H1 (cell line): ENCODE measurements around the gene GHRL. TPM values are rescaled to one million over a fixed set of nuclear protein-coding genes. Genes with fewer than 3 reads are reported as not detected.

ENCODE experiments used
- CTCF ChIA-PET: fragments of 300-600 bp; sonication (Branson Sonifier 250); formaldehyde crosslinking; loops from one replicate; lab custom pipeline; 2021; ENCODE audit not compliant: partially characterized antibody; lab: Charles Lee
- POLR2A ChIA-PET: fragments of 300-600 bp; sonication (Branson Sonifier 250); formaldehyde crosslinking; loops from one replicate; lab custom pipeline; 2021; ENCODE audit warnings: inconsistent platforms; ENCODE audit not compliant: partially characterized antibody; lab: Charles Lee
- DNase-seq, 2 experiments: peaks; one replicate each; pipeline versions ENCODE4 v3.0.0 to v3.0.0-alpha.2; 2010 to 2022; ENCODE audit warnings: low spot score in 2 of 2, low read depth in 1 of 2, mixed read lengths in 1 of 2
- FAIRE-seq: peaks from 2 replicates; lab custom pipeline; 2011; peaks lifted over from hg19 to GRCh38; lab: Jason Lieb, UNC
- H2AFZ ChIP-seq: 2 replicates; pipeline ENCODE4 v1.8.1; 2012; ENCODE audit warnings: low read length, inconsistent platforms
- H2AK5ac ChIP-seq: 2 replicates; pipeline ENCODE4 v1.6.1; 2013; ENCODE audit warnings: low read depth, low read length
- H2BK120ac ChIP-seq: replicated peaks from 2 replicates; pipeline ENCODE3; 2013; ENCODE audit warnings: low read depth, low read length, inconsistent platforms
- H2BK12ac ChIP-seq: 2 replicates; pipeline ENCODE4 v1.6.1; 2013; ENCODE audit warnings: low read depth, low read length
- H2BK15ac ChIP-seq: 2 replicates; pipeline ENCODE4 v1.6.1; 2013; ENCODE audit warnings: low read length
- H2BK20ac ChIP-seq: 2 replicates; pipeline ENCODE4 v1.6.1; 2013; ENCODE audit warnings: low read length
- H2BK5ac ChIP-seq: 2 replicates; pipeline ENCODE4 v1.6.1; 2013; ENCODE audit warnings: low read depth, low read length
- H3K14ac ChIP-seq: 2 replicates; pipeline ENCODE4 v1.6.1; 2013; ENCODE audit warnings: inconsistent platforms; ENCODE audit not compliant: insufficient read length
- H3K18ac ChIP-seq: 2 replicates; pipeline ENCODE4 v1.6.1; 2013; ENCODE audit warnings: low read length; ENCODE audit errors: extremely low read depth
- H3K23ac ChIP-seq: 2 replicates; pipeline ENCODE4 v1.6.1; 2013; ENCODE audit warnings: inconsistent platforms; ENCODE audit not compliant: insufficient read length
- H3K23me2 ChIP-seq: 2 replicates; pipeline ENCODE4 v1.6.1; 2013; ENCODE audit warnings: low read depth, low read length
- H3K27ac ChIP-seq: 2 replicates; pipeline ENCODE4 v1.6.1; 2011; ENCODE audit warnings: low read depth, low read length, inconsistent platforms
- H3K27me3 ChIP-seq, 4 experiments: replicated peaks in 1 of 4; 1 replicate in 1 of 4; 2 replicates in 3 of 4; pipeline versions ENCODE4 v1.6.1 to v1.8.1; 2011 to 2013; ENCODE audit warnings: low read length in 3 of 4, mild to moderate bottlenecking in 3 of 4, inconsistent platforms in 2 of 4, mixed read lengths in 2 of 4, moderate library complexity in 1 of 4; ENCODE audit not compliant: control insufficient read depth in 3 of 4, insufficient read depth in 3 of 4; ENCODE audit errors: extremely low read depth in 1 of 4
- H3K36me3 ChIP-seq, 4 experiments: 2 replicates each; pipeline versions ENCODE4 v1.6.1 to v1.8.1; 2011 to 2013; ENCODE audit warnings: mild to moderate bottlenecking in 4 of 4, low read length in 3 of 4, moderate library complexity in 2 of 4, control low read depth in 1 of 4, inconsistent platforms in 1 of 4; ENCODE audit not compliant: insufficient read depth in 4 of 4, control insufficient read depth in 2 of 4
- H3K4ac ChIP-seq: replicated peaks from 2 replicates; pipeline ENCODE3; 2013; ENCODE audit warnings: low read length, low read depth, mixed read lengths, inconsistent platforms; ENCODE audit not compliant: insufficient read length
- H3K4me1 ChIP-seq, 4 experiments: replicated peaks in 1 of 4; 1 replicate in 1 of 4; 2 replicates in 3 of 4; pipeline versions ENCODE4 v1.6.1 to v1.8.1; 2011 to 2013; ENCODE audit warnings: low read length in 3 of 4, inconsistent platforms in 2 of 4, mixed read lengths in 1 of 4; ENCODE audit not compliant: insufficient read depth in 4 of 4, control insufficient read depth in 3 of 4
- H3K4me2 ChIP-seq, 2 experiments: 2 replicates each; pipeline versions ENCODE4 v1.6.1 to v1.8.1; 2011 to 2013; ENCODE audit warnings: low read depth in 2 of 2, low read length in 2 of 2, control low read depth in 1 of 2, inconsistent platforms in 1 of 2, mild to moderate bottlenecking in 1 of 2; ENCODE audit not compliant: insufficient read depth in 1 of 2
- H3K4me3 ChIP-seq, 4 experiments: fragments of 200-600, 300-600 bp in 1 of 4; sonication (generic), shearing (Covaris generic), sonication (Bioruptor Twin) in 1 of 4; 2 replicates each; pipeline versions ENCODE4 v1.5.1 to v1.8.1; 2011 to 2016; ENCODE audit warnings: low read length in 4 of 4, low read depth in 3 of 4, control low read depth in 2 of 4, inconsistent platforms in 2 of 4, mild to moderate bottlenecking in 2 of 4, mixed read lengths in 1 of 4, moderate library complexity in 1 of 4; ENCODE audit not compliant: insufficient read depth in 2 of 4; ENCODE audit errors: extremely low read depth in 1 of 4
- H3K56ac ChIP-seq: replicated peaks from 2 replicates; pipeline ENCODE3; 2013; ENCODE audit warnings: low read depth, mild to moderate bottlenecking, mixed read lengths, low read length, inconsistent platforms; ENCODE audit not compliant: insufficient read length
- H3K79me1 ChIP-seq: 2 replicates; pipeline ENCODE4 v1.6.1; 2013; ENCODE audit warnings: low read depth, low read length, control low read depth
- H3K79me2 ChIP-seq, 2 experiments: 2 replicates each; pipeline versions ENCODE4 v1.6.1 to v1.8.1; 2012 to 2013; ENCODE audit warnings: low read length in 2 of 2, mild to moderate bottlenecking in 2 of 2, inconsistent platforms in 1 of 2; ENCODE audit not compliant: insufficient read depth in 2 of 2, control insufficient read depth in 1 of 2
- H3K9ac ChIP-seq, 4 experiments: replicated peaks in 1 of 4; 1 replicate in 1 of 4; 2 replicates in 3 of 4; pipeline versions ENCODE4 v1.6.1 to v1.8.1; 2011 to 2013; ENCODE audit warnings: low read depth in 3 of 4, low read length in 3 of 4, control low read depth in 2 of 4, mild to moderate bottlenecking in 2 of 4, moderate library complexity in 2 of 4, inconsistent platforms in 1 of 4; ENCODE audit errors: extremely low read depth in 1 of 4
- H3K9me3 ChIP-seq, 2 experiments: 2 replicates each; pipeline versions ENCODE4 v1.6.1 to v1.8.1; 2012 to 2013; ENCODE audit warnings: mild to moderate bottlenecking in 2 of 2, moderate library complexity in 2 of 2, control low read depth in 1 of 2, inconsistent platforms in 1 of 2, low read depth in 1 of 2, low read length in 1 of 2, mixed read lengths in 1 of 2; ENCODE audit not compliant: insufficient read depth in 2 of 2
- H4K20me1 ChIP-seq, 2 experiments: replicated peaks in 1 of 2; 2 replicates each; pipeline versions ENCODE3 to v1.8.1; 2011 to 2013; ENCODE audit warnings: inconsistent platforms in 2 of 2, low read length in 2 of 2, mild to moderate bottlenecking in 1 of 2; ENCODE audit not compliant: insufficient read depth in 2 of 2, control insufficient read depth in 1 of 2
- H4K5ac ChIP-seq: 2 replicates; pipeline ENCODE4 v1.6.1; 2013; ENCODE audit warnings: low read length, low read depth, mixed read lengths, inconsistent platforms; ENCODE audit not compliant: insufficient read length
- H4K8ac ChIP-seq: 2 replicates; pipeline ENCODE4 v1.8.0; 2013; ENCODE audit warnings: mild to moderate bottlenecking, moderate library complexity, low read length, inconsistent platforms; ENCODE audit not compliant: insufficient read depth; ENCODE audit errors: extremely low read depth
- H4K91ac ChIP-seq: replicated peaks from 2 replicates; pipeline ENCODE3; 2013; ENCODE audit warnings: low read length, mixed read lengths, inconsistent platforms; ENCODE audit not compliant: insufficient read length
- RAD21 ChIP-seq, 2 experiments: IDR thresholded peaks in 1 of 2; conservative IDR thresholded peaks in 1 of 2; 2 replicates each; pipeline ENCODE4 v1.6.1; 2011; ENCODE audit warnings: low read depth in 2 of 2, low read length in 2 of 2, improper control_type of control experiment in 1 of 2, inconsistent platforms in 1 of 2, mild to moderate bottlenecking in 1 of 2, moderate library complexity in 1 of 2
- RFX5 ChIP-seq: IDR thresholded peaks from 2 replicates; pipeline ENCODE4 v1.6.1; 2011; ENCODE audit warnings: low read depth, low read length, improper control_type of control experiment, borderline replicate concordance
- WGBS, 2 experiments: shearing (Covaris generic) in 1 of 2; methylation state at CpG; one replicate each; pipeline versions ENCODE4 v1.1.6 to v1.1.7; 2013 to 2015; ENCODE audit warnings: low lambda C conversion rate in 2 of 2, mixed read lengths in 2 of 2, inconsistent platforms in 1 of 2, low coverage in 1 of 2, missing lambda C conversion rate in 1 of 2; ENCODE audit not compliant: insufficient replicate concordance in 2 of 2, insufficient coverage in 1 of 2, insufficient read length in 1 of 2; ENCODE audit errors: extremely low coverage in 1 of 2, missing lambda C conversion rate in 1 of 2; 5-methylcytosine and 5-hydroxymethylcytosine counted together
- polyA plus RNA-seq, 7 experiments: library from polyadenylated mRNA; depleted of rRNA in 3 of 7; stranded (reverse) in 5 of 7; unstranded in 2 of 7; fragments of >200 nt in 5 of 7; fragments of 200-250 nt in 2 of 7; gene quantifications; 1 replicate in 5 of 7; 2 replicates in 1 of 7; 4 replicates in 1 of 7; pipeline versions ENCODE4 v1.2.1 to v1.2.3, GENCODE V29; 2011 to 2013; ENCODE audit warnings: missing spikeins in 2 of 7, mixed read lengths in 2 of 7
- total RNA-seq: library from RNA; stranded (reverse); fragmentation: NEBNext Ultra II Directional; extraction: Animal tissue kit (Norgen Biotek cat#: 25700); gene quantifications from 2 replicates; pipeline ENCODE4 v1.2.1, GENCODE V29; 2021

The GHRL gene
- total and polyA plus RNA-seq, 2 of the 8 experiments (the other 6 are each of a cell fraction or from before 2014, with no cell fraction given): 0.32 to 0.35 TPM

- Histone ChIP-seq H3K27me3 (peaks cover 0 to 4% (median 1%) of the 10 kb centered on the region in 4 experiments; a peak in 3 of 7 replicates), H2BK20ac (no peak overlapping the region), H4K91ac (no peak overlapping the region), H3K18ac (no peak overlapping the region), H2BK120ac (no peak overlapping the region), H2AFZ (peak overlapping the region; percentile 39; the same call in 1 of the 2 replicates), H3K4me3 (no peak overlapping the region), H4K20me1 (no peaks in the 10 kb centered on the region), H3K4ac (no peak overlapping the region), H2BK15ac (no peak overlapping the region), H2AK5ac (no peak overlapping the region), H4K5ac (no peak overlapping the region), H3K23me2 (no peaks in the 10 kb centered on the region; the same call in 1 of the 2 replicates), H3K79me1 (no peaks in the 10 kb centered on the region), H3K36me3 (no peaks in the 10 kb centered on the region), H4K8ac (peak overlapping the region; percentile 28), H3K23ac (no peak overlapping the region), H3K9me3 (no peaks in the 10 kb centered on the region), H3K27ac (no peak overlapping the region), H3K4me1 (no peaks in the 10 kb centered on the region), H2BK5ac (no peak overlapping the region), H3K56ac (no peak overlapping the region), H2BK12ac (no peak overlapping the region), H3K14ac (no peak overlapping the region), H3K79me2 (no peaks in the 10 kb centered on the region), H3K4me2 (peak overlapping the region in 1 of 2 experiments; percentile 33; a peak in 2 of 4 replicates), H3K9ac (no peak overlapping the region)
- ChIA-PET POLR2A (no interaction called here), CTCF (interaction anchor here (1.0 to 1.6 kb wide), 3 partner anchors 9 to 378 kb away, joined by 3 to 4 read pairs (median 4); no protein-coding TSS in a partner anchor)
- TF ChIP-seq RFX5: no peak
- peak; percentile 7 to 39; a peak in 2 of 4 replicates for TF ChIP-seq RAD21 (IDR thresholded peaks at IDR 0.05 in 1 of 2, conservative IDR thresholded peaks at IDR 0.05 in 1 of 2; ENCODE audit: low read depth in 2 of 2, low read length in 2 of 2)
- FAIRE-seq: no peak
- WGBS, 2 experiments: 82% methylated on average over 29 of the region's 31 CpGs; no CpG with 5 or more reads in 1 of the 2 experiments
- no peak for DNase-seq
Measured at GRCh38 chr3:10328460-10329071, 35.8 kb upstream of the GHRL start.
